K562 (cell line): Measurements from ENCODE around the gene KLK15. TPM values are rescaled to one million over a fixed set of nuclear protein-coding genes. Genes with fewer than 3 reads are reported as not detected.
A peak's percentile ranks its signal among the peaks of the same experiment; 100 is the strongest.

Experiments
- CLOCK ChIP-seq: fragments of 250-450 bp; sonication (Bioruptor Pico); IDR thresholded peaks from 2 replicates; pipeline ENCODE4 v1.4.0; 2020; ENCODE audit warnings: mild to moderate bottlenecking, moderate library complexity, borderline replicate concordance
- ELF1 ChIP-seq: fragments of 200-800 bp; sonication (Bioruptor generic); IDR thresholded peaks from 2 replicates; pipeline ENCODE4 v1.6.1; 2016; ENCODE audit warnings: missing genetic modification characterization, missing compliant biosample characterization
- FOXM1 ChIP-seq, 2 experiments: fragments of 450-650 bp in 1 of 2; sonication (generic) in 1 of 2; formaldehyde crosslinking in 1 of 2; IDR thresholded peaks; 2 replicates each; pipeline versions ENCODE4 v1.6.1 to v1.9.0; 2017 to 2022; ENCODE audit warnings: low read depth in 2 of 2, mild to moderate bottlenecking in 2 of 2, missing genetic modification reagents in 1 of 2, moderate library complexity in 1 of 2
- GTF2A2 ChIP-seq: IDR thresholded peaks from 2 replicates; pipeline ENCODE4 v1.6.1; 2016; ENCODE audit warnings: mild to moderate bottlenecking, missing genetic modification characterization, missing compliant biosample characterization
- HMG20B ChIP-seq: fragments of 250-450 bp; sonication (Bioruptor Pico); IDR thresholded peaks from 2 replicates; pipeline ENCODE4 v1.5.0; 2021; ENCODE audit warnings: mild to moderate bottlenecking
- MCM3 ChIP-seq: fragments of 450-650 bp; IDR thresholded peaks from 2 replicates; pipeline ENCODE4 v1.6.1; 2016
- MCM5 ChIP-seq: fragments of 450-650 bp; IDR thresholded peaks from 2 replicates; pipeline ENCODE4 v1.6.1; 2016; ENCODE audit warnings: low read depth
- MTA1 ChIP-seq: fragments of 450-650 bp; IDR thresholded peaks from 2 replicates; pipeline ENCODE4 v1.6.1; 2017; ENCODE audit warnings: borderline replicate concordance
- PHTF2 ChIP-seq: fragments of 250-450 bp; sonication (Bioruptor Pico); IDR thresholded peaks from 2 replicates; pipeline ENCODE4 v1.5.0; 2021; ENCODE audit warnings: mild to moderate bottlenecking
- PURB ChIP-seq: sonication (generic); formaldehyde crosslinking; IDR thresholded peaks from 2 replicates; pipeline ENCODE4 v1.9.0; 2021; ENCODE audit warnings: low read depth, mild to moderate bottlenecking, missing genetic modification reagents
- RBM25 ChIP-seq: fragments of 200-400 bp; formaldehyde crosslinking; IDR thresholded peaks from 2 replicates; pipeline ENCODE4 v1.6.1; 2018; ENCODE audit warnings: low read length, low read depth, moderate library complexity; ENCODE audit not compliant: severe bottlenecking
- RREB1 ChIP-seq: fragments of 250-450 bp; sonication (Bioruptor Pico); IDR thresholded peaks from 2 replicates; pipeline ENCODE4 v1.4.0; 2020
- TEAD1 ChIP-seq, 2 experiments: fragments of 450-650 bp in 1 of 2; sonication (generic) in 1 of 2; formaldehyde crosslinking; IDR thresholded peaks; 2 replicates each; pipeline versions ENCODE4 v1.4.0 to v1.8.0; 2020 to 2022; ENCODE audit warnings: mild to moderate bottlenecking in 2 of 2, missing genetic modification reagents in 1 of 2
- polyA plus RNA-seq, 8 experiments: library from polyadenylated mRNA; depleted of rRNA in 4 of 8; stranded (reverse) in 5 of 8; unstranded in 3 of 8; fragments of >200 nt; fragmentation: Nextera tagmentation in 2 of 8; fragmentation: Illumina TruSeq in 1 of 8; extraction: Ambion mirVana in 2 of 8; extraction: Trizol in 1 of 8; gene quantifications; 2 replicates each; pipeline versions ENCODE4 v1.2.1 to v1.2.3, GENCODE V29; 2011 to 2014; ENCODE audit warnings: inconsistent platforms in 1 of 8, missing spikeins in 1 of 8
- total RNA-seq, 7 experiments: library from RNA; depleted of rRNA in 6 of 7; stranded (reverse); fragments of >200 nt in 6 of 7; fragmentation: Illumina TruSeq in 2 of 7; extraction: Trizol in 2 of 7; gene quantifications; 2 replicates each; pipeline versions ENCODE4 v1.2.1 to v1.2.3, GENCODE V29; 2011 to 2021; ENCODE audit warnings: low replicate concordance in 1 of 7
- TF ChIP-seq, protein P1 (sequence below): IDR thresholded peaks from 2 replicates; pipeline ENCODE4 v1.6.1; 2012; ENCODE audit warnings: low read depth, low read length, improper control_type of control experiment, borderline replicate concordance
- TF ChIP-seq, protein P2 (sequence below): IDR thresholded peaks from 2 replicates; pipeline ENCODE4 v1.6.1; 2014; ENCODE audit warnings: antibody characterized with exemption

KLK15 gene
- total and polyA plus RNA-seq, 9 of the 15 experiments (the other 6 are each of a cell fraction or from before 2014, with no cell fraction given) = not detected

DNA sequence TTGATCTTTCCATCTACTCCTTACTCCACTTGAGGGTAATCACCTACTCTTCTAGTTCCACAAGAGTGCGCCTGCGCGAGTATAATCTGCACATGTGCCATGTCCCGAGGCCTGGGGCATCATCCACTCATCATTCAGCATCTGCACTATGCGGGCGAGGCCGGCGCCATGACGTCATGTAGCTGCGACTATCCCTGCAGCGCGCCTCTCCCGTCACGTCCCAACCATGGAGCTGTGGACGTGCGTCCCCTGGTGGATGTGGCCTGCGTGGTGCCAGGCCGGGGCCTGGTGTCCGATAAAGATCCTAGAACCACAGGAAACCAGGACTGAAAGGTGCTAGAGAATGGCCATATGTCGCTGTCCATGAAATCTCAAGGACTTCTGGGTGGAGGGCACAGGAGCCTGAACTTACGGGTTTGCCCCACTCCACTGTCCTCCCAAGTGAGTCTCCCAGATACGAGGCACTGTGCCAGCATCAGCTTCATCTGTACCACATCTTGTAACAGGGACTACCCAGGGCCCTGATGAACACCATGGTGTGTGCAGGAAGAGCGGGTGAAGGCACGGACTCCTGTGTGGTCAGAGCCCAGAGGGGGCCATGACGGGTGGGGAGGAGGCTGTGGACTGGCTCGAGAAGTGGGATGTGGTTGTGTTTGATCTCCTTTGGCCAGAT is 37.2 kb upstream of the KLK15 start (continued):
- peak in 1 of 2 experiments; percentile 76; a peak in 1 of 4 replicates for TF ChIP-seq TEAD1 (CRISPR knock-in tag; IDR thresholded peaks at IDR 0.05)
- no peak for TF ChIP-seq RBM25
- no peak for TF ChIP-seq GTF2A2 (tag)
- no peak for TF ChIP-seq PURB (CRISPR knock-in tag)
- TF ChIP-seq ELF1 (tag) = no peak
- no peak for TF ChIP-seq MCM3
- no peak for TF ChIP-seq MCM5
- no peak for TF ChIP-seq HMG20B (CRISPR knock-in tag)
- TF ChIP-seq, protein P1, sequence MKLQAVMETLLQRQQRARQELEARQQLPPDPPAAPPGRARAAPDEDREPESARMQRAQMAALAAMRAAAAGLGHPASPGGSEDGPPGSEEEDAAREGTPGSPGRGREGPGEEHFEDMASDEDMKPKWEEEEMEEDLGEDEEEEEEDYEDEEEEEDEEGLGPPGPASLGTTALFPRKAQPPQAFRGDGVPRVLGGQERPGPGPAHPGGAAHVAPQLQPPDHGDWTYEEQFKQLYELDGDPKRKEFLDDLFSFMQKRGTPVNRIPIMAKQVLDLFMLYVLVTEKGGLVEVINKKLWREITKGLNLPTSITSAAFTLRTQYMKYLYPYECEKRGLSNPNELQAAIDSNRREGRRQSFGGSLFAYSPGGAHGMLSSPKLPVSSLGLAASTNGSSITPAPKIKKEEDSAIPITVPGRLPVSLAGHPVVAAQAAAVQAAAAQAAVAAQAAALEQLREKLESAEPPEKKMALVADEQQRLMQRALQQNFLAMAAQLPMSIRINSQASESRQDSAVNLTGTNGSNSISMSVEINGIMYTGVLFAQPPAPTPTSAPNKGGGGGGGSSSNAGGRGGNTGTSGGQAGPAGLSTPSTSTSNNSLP = peak; percentile 25; the same call in 1 of the 2 replicates
- peak; percentile 99 for TF ChIP-seq MTA1
- TF ChIP-seq, protein P2, sequence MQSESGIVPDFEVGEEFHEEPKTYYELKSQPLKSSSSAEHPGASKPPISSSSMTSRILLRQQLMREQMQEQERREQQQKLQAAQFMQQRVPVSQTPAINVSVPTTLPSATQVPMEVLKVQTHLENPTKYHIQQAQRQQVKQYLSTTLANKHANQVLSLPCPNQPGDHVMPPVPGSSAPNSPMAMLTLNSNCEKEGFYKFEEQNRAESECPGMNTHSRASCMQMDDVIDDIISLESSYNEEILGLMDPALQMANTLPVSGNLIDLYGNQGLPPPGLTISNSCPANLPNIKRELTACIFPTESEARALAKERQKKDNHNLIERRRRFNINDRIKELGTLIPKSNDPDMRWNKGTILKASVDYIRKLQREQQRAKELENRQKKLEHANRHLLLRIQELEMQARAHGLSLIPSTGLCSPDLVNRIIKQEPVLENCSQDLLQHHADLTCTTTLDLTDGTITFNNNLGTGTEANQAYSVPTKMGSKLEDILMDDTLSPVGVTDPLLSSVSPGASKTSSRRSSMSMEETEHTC = no peak
- no peak for TF ChIP-seq RREB1
- no peak for TF ChIP-seq PHTF2 (CRISPR knock-in tag)
- TF ChIP-seq FOXM1 (IDR thresholded peaks at IDR 0.05; ENCODE audit: low read depth) = no peak
- TF ChIP-seq FOXM1 (CRISPR knock-in tag; IDR thresholded peaks at IDR 0.05; ENCODE audit: low read depth) = no peak
- TF ChIP-seq CLOCK (CRISPR knock-in tag) = no peak
